Endothelial cell of umbilical vein (primary cell): ENCODE data around the gene CHRNA1. TPM values are rescaled to one million over a fixed set of nuclear protein-coding genes. Genes with fewer than 3 reads are reported as not detected.

Experiments
- BruUV-seq: library from RNA; stranded (reverse); fragments of 400-500 nt; replicated peaks from 2 replicates; lab custom pipeline; 2021; lab: Mats Ljungman, UMichigan
- CTCF ChIA-PET: fragments of 300-600, 350-600 bp; sonication (Branson Sonifier 250); formaldehyde crosslinking; loops from one replicate; lab custom pipeline; 2021; ENCODE audit warnings: antibody characterized with exemption, inconsistent platforms; lab: Charles Lee
- POLR2A ChIA-PET: fragments of 300-600, 350-600 bp; sonication (Branson Sonifier 250); formaldehyde crosslinking; loops from one replicate; lab custom pipeline; 2021; ENCODE audit warnings: antibody characterized with exemption, inconsistent platforms; lab: Charles Lee
- DNase-seq: peaks from one replicate; pipeline ENCODE4 v3.0.0-alpha.2; 2011; ENCODE audit warnings: low read depth, low spot score
- FAIRE-seq: peaks from 2 replicates; lab custom pipeline; 2011; peaks lifted over from hg19 to GRCh38; lab: Jason Lieb, UNC
- H2AFZ ChIP-seq: 2 replicates; pipeline ENCODE4 v1.6.0; 2012; ENCODE audit warnings: low read depth, low read length, control low read depth, inconsistent platforms
- H3K27ac ChIP-seq: 2 replicates; pipeline ENCODE4 v1.5.1; 2011; ENCODE audit warnings: low read depth, mild to moderate bottlenecking, control low read depth, low read length, moderate library complexity; ENCODE audit not compliant: insufficient read depth
- H3K27me3 ChIP-seq, 2 experiments: 2 replicates each; pipeline versions ENCODE4 v1.6.0 to v1.6.1; 2011; ENCODE audit warnings: low read length in 2 of 2, mixed read lengths in 1 of 2; ENCODE audit not compliant: control insufficient read depth in 2 of 2, insufficient read depth in 2 of 2
- H3K36me3 ChIP-seq, 2 experiments: 2 replicates in 1 of 2; 3 replicates in 1 of 2; pipeline ENCODE4 v1.5.1; 2011; ENCODE audit warnings: low read length in 2 of 2, mild to moderate bottlenecking in 1 of 2, moderate library complexity in 1 of 2; ENCODE audit not compliant: control insufficient read depth in 2 of 2, insufficient read depth in 2 of 2; ENCODE audit errors: extremely low read depth in 1 of 2
- H3K4me1 ChIP-seq: 3 replicates; pipeline ENCODE4 v1.5.1; 2011; ENCODE audit warnings: mild to moderate bottlenecking, low read length; ENCODE audit not compliant: control insufficient read depth, insufficient read depth; ENCODE audit errors: extremely low read depth
- H3K4me2 ChIP-seq: 2 replicates; pipeline ENCODE4 v1.6.1; 2011; ENCODE audit warnings: low read length, control low read depth, mixed read lengths; ENCODE audit not compliant: insufficient read depth
- H3K4me3 ChIP-seq, 3 experiments: fragments of 200-600 bp in 1 of 3; sonication (generic), shearing (Covaris generic) in 1 of 3; replicated peaks in 1 of 3; 2 replicates each; pipeline ENCODE4 v1.5.1; 2011 to 2016; ENCODE audit warnings: control low read depth in 3 of 3, low read length in 3 of 3, mild to moderate bottlenecking in 2 of 3, inconsistent platforms in 1 of 3, low read depth in 1 of 3, moderate library complexity in 1 of 3; ENCODE audit not compliant: insufficient read depth in 1 of 3
- H3K79me2 ChIP-seq: 2 replicates; pipeline ENCODE4 v1.6.0; 2012; ENCODE audit warnings: low read length, inconsistent platforms; ENCODE audit not compliant: control insufficient read depth, insufficient read depth
- H3K9ac ChIP-seq: replicated peaks from 2 replicates; pipeline ENCODE3; 2011; ENCODE audit warnings: low read length, control low read depth; ENCODE audit not compliant: insufficient read depth; ENCODE audit errors: extremely low read depth
- H3K9me1 ChIP-seq: replicated peaks from 3 replicates; pipeline ENCODE4 v1.6.0; 2011; ENCODE audit warnings: mild to moderate bottlenecking, low read length; ENCODE audit not compliant: control insufficient read depth, insufficient read depth; ENCODE audit errors: extremely low read depth
- H3K9me3 ChIP-seq: replicated peaks from 2 replicates; pipeline ENCODE4 v1.5.1; 2012; ENCODE audit warnings: low read length, inconsistent platforms; ENCODE audit not compliant: control insufficient read depth, insufficient read depth
- H4K20me1 ChIP-seq: replicated peaks from 2 replicates; pipeline ENCODE3; 2011; ENCODE audit warnings: mild to moderate bottlenecking, low read length; ENCODE audit not compliant: control insufficient read depth, insufficient read depth; ENCODE audit errors: extremely low read depth
- CTCF ChIP-seq, 2 donors: IDR thresholded peaks; 1 replicate in 1 of 2; 2 replicates in 1 of 2; pipeline ENCODE4 v1.5.1; 2011; ENCODE audit warnings: low read length in 2 of 2, mild to moderate bottlenecking in 2 of 2, moderate library complexity in 2 of 2, control low read depth in 1 of 2, inconsistent platforms in 1 of 2, low read depth in 1 of 2; ENCODE audit not compliant: insufficient read depth in 1 of 2; ENCODE audit errors: extremely low read depth in 1 of 2
- EZH2 ChIP-seq: IDR thresholded peaks from 2 replicates; pipeline ENCODE4 v1.6.1; 2012; ENCODE audit warnings: borderline replicate concordance, low read depth, mild to moderate bottlenecking, moderate library complexity, low read length, inconsistent platforms; ENCODE audit not compliant: severe bottlenecking
- FOS ChIP-seq: IDR thresholded peaks from 2 replicates; pipeline ENCODE4 v1.6.1; 2011; ENCODE audit warnings: mild to moderate bottlenecking, low read length, moderate library complexity, borderline replicate concordance; ENCODE audit not compliant: insufficient read depth
- GATA2 ChIP-seq: IDR thresholded peaks from 2 replicates; pipeline ENCODE4 v1.7.0; 2011; ENCODE audit warnings: low read depth, mild to moderate bottlenecking, moderate library complexity, mixed read lengths, low read length; ENCODE audit not compliant: insufficient read length, insufficient read depth
- JUN ChIP-seq: IDR thresholded peaks from 2 replicates; pipeline ENCODE4 v1.6.1; 2011; ENCODE audit warnings: borderline replicate concordance, low read depth; ENCODE audit not compliant: insufficient read length, insufficient read depth
- MAX ChIP-seq: IDR thresholded peaks from 2 replicates; pipeline ENCODE4 v1.6.1; 2011; ENCODE audit not compliant: insufficient read depth, insufficient read length
- MYC ChIP-seq: IDR thresholded peaks from one replicate; pipeline ENCODE4 v1.6.1; 2011; ENCODE audit warnings: mild to moderate bottlenecking, low read depth, low read length
- POLR2A ChIP-seq: IDR thresholded peaks from 2 replicates; pipeline ENCODE4 v1.6.1; 2012; ENCODE audit warnings: low read depth, mild to moderate bottlenecking, control low read depth, low read length
- POLR2AphosphoS5 ChIP-seq: IDR thresholded peaks from 2 replicates; pipeline ENCODE4 v1.6.1; 2012; ENCODE audit warnings: low read depth, mild to moderate bottlenecking, control low read depth, low read length, moderate library complexity; ENCODE audit not compliant: insufficient read depth
- dilution Hi-C: fragments of 300-500 bp; cut with MboI; formaldehyde crosslinking; loops from one replicate; pipeline ENCODE4 v1.15.0; 2019; ENCODE audit warnings: low sequenced_read_pairs; ENCODE audit not compliant: extremely low pct_ligation_motif_present
- intact Hi-C: fragments of 100-400 bp; cut with micrococcal nuclease; formaldehyde crosslinking; loops from one replicate; pipeline ENCODE4 v1.10.0; 2022
- polyA plus RNA-seq, 4 experiments: library from polyadenylated mRNA; depleted of rRNA in 3 of 4; stranded (reverse) in 3 of 4; unstranded in 1 of 4; fragments of >200 nt; gene quantifications; 2 replicates each; pipeline versions ENCODE4 v1.2.1 to v1.2.3, GENCODE V29; 2011 to 2012; ENCODE audit warnings: missing spikeins in 1 of 4
- total RNA-seq: library from RNA; stranded (reverse); gene quantifications from 2 replicates; pipeline ENCODE4 v1.2.3, GENCODE V29; 2021

CHRNA1 gene
- total and polyA plus RNA-seq, 2 donors (not counting 3 experiments of a cell fraction or from before 2014, with no cell fraction given) = 11.3 to 18.2 TPM

GRCh38 chr2:174768557-174768956, 4.3 kb upstream of the CHRNA1 start:
- Histone ChIP-seq H3K27ac (no peak overlapping the region), H4K20me1 (no peaks in the 10 kb centered on the region), H3K4me1 (peaks cover 9% of the 10 kb centered on the region), H3K27me3 (no peaks in the 10 kb centered on the region), H3K36me3 (no peaks in the 10 kb centered on the region), H3K4me3 (no peak overlapping the region), H3K79me2 (no peaks in the 10 kb centered on the region), H3K4me2 (no peak overlapping the region), H3K9me1 (no peaks in the 10 kb centered on the region), H3K9ac (no peak overlapping the region), H2AFZ (no peak overlapping the region), H3K9me3 (no peaks in the 10 kb centered on the region)
- ChIA-PET CTCF (interaction anchor here (5.1 to 9.2 kb wide), 2 partner anchors 19 to 220 kb away, joined by 97 to 584 read pairs; no protein-coding TSS in a partner anchor), POLR2A (no interaction called here)
- intact Hi-C loops = loop anchor here (10.0 kb wide), 1 partner anchor 396 kb away; the partner anchor contains the start of gene ATF2
- TF ChIP-seq FOS (no peak), MAX (no peak), POLR2A (no peak), JUN (no peak), POLR2AphosphoS5 (no peak), MYC (no peak), GATA2 (no peak), EZH2 (no peak), CTCF (IDR thresholded peaks at IDR 0.05; ENCODE audit: extremely low read depth in 1 of 2, insufficient read depth in 1 of 2, low read depth in 1 of 2, low read length in 2 of 2) (no peak)
- DNase-seq = no peak
- dilution Hi-C loops = no loop called here
- no TSS peak for BruUV-seq
- FAIRE-seq = no peak
